Nephron progenitor cell (in vitro differentiated cells): Measurements from ENCODE around the gene HOXB1.
A peak's percentile ranks its signal among the peaks of the same experiment; 100 is the strongest.

ENCODE experiments used
- DNase-seq: peaks from one replicate; pipeline ENCODE4 v3.0.0; 2021
- H3K27ac Mint-ChIP-seq: 2 replicates; pipeline ENCODE4 v1.8.0; 2021; ENCODE audit warnings: mild to moderate bottlenecking, moderate library complexity, mixed read lengths
- H3K27me3 Mint-ChIP-seq: 2 replicates; pipeline ENCODE4 v1.8.0; 2021; ENCODE audit warnings: mild to moderate bottlenecking, low read depth, mixed read lengths; ENCODE audit not compliant: poor library complexity
- H3K36me3 Mint-ChIP-seq: 2 replicates; pipeline ENCODE4 v1.8.0; 2021; ENCODE audit warnings: low read depth, mixed read lengths
- H3K4me1 Mint-ChIP-seq: 2 replicates; pipeline ENCODE4 v1.8.0; 2021; ENCODE audit warnings: mixed read lengths
- H3K4me3 Mint-ChIP-seq: 2 replicates; pipeline ENCODE4 v1.8.0; 2021; ENCODE audit warnings: mild to moderate bottlenecking, moderate library complexity, mixed read lengths
- H3K9me3 Mint-ChIP-seq: 2 replicates; pipeline ENCODE4 v1.8.0; 2021; ENCODE audit warnings: mild to moderate bottlenecking, moderate library complexity, mixed read lengths
- TF ChIP-seq, protein P1 (sequence below): fragments of 200-600 bp; sonication (generic); IDR thresholded peaks from 2 replicates; pipeline ENCODE4 v1.5.0; 2021; ENCODE audit warnings: antibody characterized with exemption

Gene HOXB1

DNA sequence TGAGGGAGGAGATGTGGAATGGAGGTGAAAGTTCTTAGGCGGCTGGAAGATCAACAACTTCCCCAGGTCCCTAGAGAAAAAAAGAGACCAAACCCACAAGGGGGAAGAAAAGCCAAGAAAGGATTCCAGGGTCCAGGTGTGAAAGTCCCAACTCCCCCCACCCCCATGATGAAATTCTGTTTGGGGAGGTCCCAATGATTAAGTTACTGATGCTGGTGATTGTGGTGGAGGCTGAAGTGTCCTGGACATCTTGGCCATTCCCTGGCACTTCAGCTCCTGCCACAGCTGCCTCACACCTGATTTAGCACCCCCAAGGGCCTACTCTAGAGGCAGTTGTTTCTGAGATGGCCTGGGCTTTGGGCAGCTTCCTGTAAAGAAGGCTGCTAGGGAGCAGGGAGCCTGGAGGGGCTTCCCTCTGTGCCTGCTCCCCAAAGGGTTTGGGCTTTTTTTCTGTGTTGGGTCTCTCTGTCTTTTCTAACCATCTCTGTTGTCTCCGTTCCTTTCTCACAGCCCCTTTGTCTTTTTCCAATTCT is 34.3 kb upstream of the HOXB1 start:
- TF ChIP-seq, protein P1, sequence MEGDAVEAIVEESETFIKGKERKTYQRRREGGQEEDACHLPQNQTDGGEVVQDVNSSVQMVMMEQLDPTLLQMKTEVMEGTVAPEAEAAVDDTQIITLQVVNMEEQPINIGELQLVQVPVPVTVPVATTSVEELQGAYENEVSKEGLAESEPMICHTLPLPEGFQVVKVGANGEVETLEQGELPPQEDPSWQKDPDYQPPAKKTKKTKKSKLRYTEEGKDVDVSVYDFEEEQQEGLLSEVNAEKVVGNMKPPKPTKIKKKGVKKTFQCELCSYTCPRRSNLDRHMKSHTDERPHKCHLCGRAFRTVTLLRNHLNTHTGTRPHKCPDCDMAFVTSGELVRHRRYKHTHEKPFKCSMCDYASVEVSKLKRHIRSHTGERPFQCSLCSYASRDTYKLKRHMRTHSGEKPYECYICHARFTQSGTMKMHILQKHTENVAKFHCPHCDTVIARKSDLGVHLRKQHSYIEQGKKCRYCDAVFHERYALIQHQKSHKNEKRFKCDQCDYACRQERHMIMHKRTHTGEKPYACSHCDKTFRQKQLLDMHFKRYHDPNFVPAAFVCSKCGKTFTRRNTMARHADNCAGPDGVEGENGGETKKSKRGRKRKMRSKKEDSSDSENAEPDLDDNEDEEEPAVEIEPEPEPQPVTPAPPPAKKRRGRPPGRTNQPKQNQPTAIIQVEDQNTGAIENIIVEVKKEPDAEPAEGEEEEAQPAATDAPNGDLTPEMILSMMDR, result no peak
- Mint-ChIP-seq H3K36me3 (peaks cover 37% of the 10 kb centered on the region), H3K4me1 (peaks cover 40% of the 10 kb centered on the region), H3K27me3 (peaks cover 4% of the 10 kb centered on the region), H3K27ac (no peak overlapping the region), H3K9me3 (no peaks in the 10 kb centered on the region), H3K4me3 (no peak overlapping the region)
- DNase-seq, result no peak

DNA sequence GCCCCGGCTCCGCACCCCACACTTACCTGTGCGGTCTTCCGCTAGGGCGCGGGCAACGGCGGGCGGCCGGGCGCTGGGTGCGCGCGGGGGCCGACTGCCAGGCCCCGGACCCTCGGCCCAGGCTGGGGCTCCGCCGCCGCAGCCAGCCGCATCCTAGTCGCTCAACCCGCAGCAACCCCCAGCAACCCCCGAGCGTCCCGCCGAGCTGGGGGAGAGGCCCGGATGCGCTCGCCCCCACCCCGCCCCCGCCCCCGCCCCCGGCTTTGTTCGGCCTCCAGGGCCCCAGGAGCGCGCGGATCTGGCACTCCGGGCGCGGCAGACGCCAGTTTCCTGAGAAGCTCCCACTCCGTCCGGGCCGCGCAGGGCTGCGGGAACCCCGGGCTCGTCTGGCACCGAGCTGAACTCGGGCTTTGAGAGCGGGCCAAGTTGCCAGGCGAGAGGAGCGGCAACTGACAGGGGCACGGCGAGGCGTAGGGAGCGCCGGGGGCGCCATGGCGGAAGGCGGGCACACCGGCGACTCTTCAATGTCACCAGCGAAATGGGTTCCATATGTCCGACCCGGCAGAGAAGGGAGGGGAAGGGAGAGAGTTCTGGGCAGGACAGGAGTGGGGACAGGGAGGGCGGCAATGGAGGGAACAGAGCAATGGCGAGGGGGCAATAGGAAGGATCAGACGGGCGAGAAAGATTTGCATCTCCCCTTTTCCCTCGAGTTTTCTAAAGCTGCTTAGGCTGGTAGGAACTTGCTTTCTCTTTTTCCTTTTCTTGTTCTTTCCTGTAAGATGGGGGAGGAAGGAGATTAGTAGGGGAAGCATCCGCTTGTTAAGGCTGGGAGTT is 33.6 kb upstream of the HOXB1 start:
- no peak overlapping the region for H3K27ac Mint-ChIP-seq
- TF ChIP-seq, protein P1, result no peak
- DNase-seq, result no peak
- peaks cover 46% of the 10 kb centered on the region for H3K4me1 Mint-ChIP-seq
- H3K36me3 Mint-ChIP-seq, result peaks cover 34% of the 10 kb centered on the region
- H3K27me3 Mint-ChIP-seq, result peaks cover 4% of the 10 kb centered on the region
- H3K4me3 Mint-ChIP-seq, result no peak overlapping the region
- no peaks in the 10 kb centered on the region for H3K9me3 Mint-ChIP-seq

- Mint-ChIP-seq H3K36me3 (peaks cover 34% of the 10 kb centered on the region), H3K4me1 (peaks cover 52% of the 10 kb centered on the region), H3K4me3 (peak overlapping the region; percentile 87), H3K9me3 (no peaks in the 10 kb centered on the region), H3K27ac (peak overlapping the region; percentile 100), H3K27me3 (peaks cover 4% of the 10 kb centered on the region)
- DNase-seq, result no peak
- TF ChIP-seq, protein P1, result no peak
Observed at GRCh38 chr17:48563867-48564187, 33.0 kb upstream of the HOXB1 start.

DNA sequence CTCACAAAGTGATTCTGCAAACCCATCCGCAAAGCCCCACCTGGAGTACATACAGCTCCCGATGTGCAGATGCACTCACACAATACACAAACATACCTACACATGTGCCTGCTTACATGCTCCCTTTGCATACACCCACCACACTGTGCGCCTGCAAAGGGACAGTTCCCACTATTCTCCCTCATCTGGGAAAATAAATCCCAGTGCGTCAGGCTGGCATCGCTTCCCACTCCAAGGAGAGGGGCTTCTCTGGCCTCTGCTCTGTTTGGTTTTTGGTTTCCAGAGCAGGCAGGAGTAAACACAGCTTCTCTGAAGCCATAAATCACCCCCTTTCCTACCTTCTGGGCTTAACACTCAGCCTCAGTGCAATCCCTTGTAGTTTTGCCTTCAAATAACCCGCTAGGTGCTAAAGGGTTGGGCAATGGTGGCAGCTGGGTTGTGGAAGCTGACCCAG is 32.6 kb upstream of the HOXB1 start:
- Mint-ChIP-seq H3K36me3 (peaks cover 38% of the 10 kb centered on the region), H3K4me3 (peak overlapping the region; percentile 87), H3K27me3 (peaks cover 4% of the 10 kb centered on the region), H3K27ac (peak overlapping the region; percentile 100), H3K9me3 (no peaks in the 10 kb centered on the region), H3K4me1 (peaks cover 56% of the 10 kb centered on the region)
- TF ChIP-seq, protein P1, result no peak
- DNase-seq, result peak; percentile 50

- peaks cover 4% of the 10 kb centered on the region for H3K27me3 Mint-ChIP-seq
- H3K36me3 Mint-ChIP-seq, result peaks cover 43% of the 10 kb centered on the region
- H3K4me3 Mint-ChIP-seq, result peak overlapping the region; percentile 87
- H3K4me1 Mint-ChIP-seq, result peaks cover 61% of the 10 kb centered on the region
- no peaks in the 10 kb centered on the region for H3K9me3 Mint-ChIP-seq
- H3K27ac Mint-ChIP-seq, result peak overlapping the region; percentile 100
- TF ChIP-seq, protein P1, result no peak
- DNase-seq, result no peak
Observed at GRCh38 chr17:48562934-48563333, 32.1 kb upstream of the HOXB1 start.
